ENCODE measurements around the gene CHRNA5.
A peak's percentile ranks its signal among the peaks of the same experiment; 100 is the strongest.
"Not testable (repeated sequence)": the region's sequence is repeated elsewhere in the genome, so short reads cannot be mapped to it uniquely, and the experiment has no call there.

Gene CHRNA5

GRCh38 chr15:78565951-78566774 is 843 bp downstream of the CHRNA5 start:
- DNase-seq (ENCODE audit: low spot score), result no peak

GRCh38 chr15:78567531-78567930 is 2.2 kb downstream of the CHRNA5 start:
- DNase-seq (ENCODE audit: low spot score), result no peak

DNA sequence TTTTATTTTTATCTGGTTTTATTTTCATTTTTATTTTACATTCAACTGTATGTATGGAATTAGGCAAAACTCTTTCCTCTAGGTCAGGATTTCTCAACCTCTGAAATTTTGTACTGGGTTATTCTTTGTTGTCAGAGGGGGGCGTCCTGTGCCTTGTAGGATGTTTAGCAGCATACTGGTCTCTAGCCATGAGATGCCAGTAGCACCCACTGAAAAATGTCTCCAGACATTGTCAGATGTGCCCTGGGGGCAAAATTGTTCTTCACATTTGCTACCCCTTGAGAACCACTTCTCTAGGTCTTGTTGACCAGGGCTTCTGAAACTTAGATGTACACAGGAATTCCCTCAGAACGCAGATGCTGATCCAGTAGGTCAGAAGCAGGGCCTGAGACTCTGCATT is 5.4 kb downstream of the CHRNA5 start:
- DNase-seq (ENCODE audit: low spot score), result no peak

- DNase-seq (ENCODE audit: low spot score), result no peak
Observed at GRCh38 chr15:78571382-78571781, 6.1 kb downstream of the CHRNA5 start.

GRCh38 chr15:78573416-78573815 is 8.1 kb downstream of the CHRNA5 start:
- no peak for DNase-seq (ENCODE audit: low spot score)

GRCh38 chr15:78574944-78575343 is 9.6 kb downstream of the CHRNA5 start:
- DNase-seq (ENCODE audit: low spot score), result no peak

DNA sequence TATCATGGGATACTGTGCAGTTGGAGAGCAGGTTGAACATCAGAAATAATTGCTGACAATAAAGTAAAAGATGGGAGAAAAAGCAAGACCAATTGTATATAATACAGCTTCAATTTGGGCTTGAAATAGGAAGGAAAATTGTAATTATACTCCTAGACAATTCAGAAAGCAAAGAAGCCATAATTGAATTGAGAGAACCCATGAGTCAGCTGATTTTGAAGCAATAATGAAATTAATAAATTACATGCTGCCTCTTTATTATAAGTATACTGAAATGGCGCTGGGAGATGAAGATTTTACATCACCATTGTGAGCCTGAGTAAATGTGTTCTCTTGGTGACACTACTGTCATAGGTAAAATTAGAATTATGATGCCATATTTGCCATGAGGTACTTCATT is 32.3 kb downstream of the CHRNA5 start:
- no peak for DNase-seq (ENCODE audit: low spot score)

DNA sequence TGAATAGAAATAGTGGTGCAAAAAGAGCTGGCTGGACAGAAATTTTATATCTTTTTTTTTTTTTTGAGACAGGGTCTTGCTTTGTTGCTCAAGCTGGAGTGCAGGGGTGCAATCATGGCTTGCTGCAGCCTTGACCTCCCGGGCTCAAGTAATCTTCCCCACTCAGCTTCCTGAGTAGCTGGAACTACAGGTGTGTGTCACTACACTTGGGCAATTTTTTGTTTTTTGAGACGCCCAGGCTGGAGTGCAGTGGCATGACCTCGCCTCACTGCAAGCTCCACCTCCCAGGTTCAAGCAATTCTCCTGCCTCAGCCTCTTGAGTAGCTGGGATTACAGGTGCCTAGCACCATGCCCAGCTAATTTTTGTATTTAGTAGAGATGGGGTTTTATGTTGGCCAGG is 33.0 kb downstream of the CHRNA5 start:
- DNase-seq (ENCODE audit: low spot score), result no peak

- no peak for DNase-seq (ENCODE audit: low spot score)
Observed at GRCh38 chr15:78599189-78599588, 33.9 kb downstream of the CHRNA5 start.

DNA sequence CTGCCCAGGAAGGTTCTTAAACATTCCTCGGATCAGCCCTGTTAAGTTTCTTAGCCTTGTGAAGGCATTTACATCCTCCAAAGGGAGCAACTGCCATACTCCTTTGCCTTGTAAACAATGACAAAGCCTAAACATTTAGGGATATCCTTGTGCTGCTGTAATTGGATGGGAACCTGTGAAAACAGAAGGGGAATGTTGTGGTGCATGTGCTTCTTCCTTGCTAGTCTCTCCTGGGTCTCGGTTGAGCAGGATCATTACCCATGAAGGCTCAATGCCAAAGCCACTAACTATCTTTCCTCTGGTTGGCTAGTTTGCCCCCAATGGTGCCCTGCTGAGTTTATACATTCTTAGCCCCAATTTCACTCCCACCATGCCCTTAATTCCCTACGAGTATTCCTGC is 38.1 kb downstream of the CHRNA5 start:
- DNase-seq (ENCODE audit: low spot score), result no peak

DNA sequence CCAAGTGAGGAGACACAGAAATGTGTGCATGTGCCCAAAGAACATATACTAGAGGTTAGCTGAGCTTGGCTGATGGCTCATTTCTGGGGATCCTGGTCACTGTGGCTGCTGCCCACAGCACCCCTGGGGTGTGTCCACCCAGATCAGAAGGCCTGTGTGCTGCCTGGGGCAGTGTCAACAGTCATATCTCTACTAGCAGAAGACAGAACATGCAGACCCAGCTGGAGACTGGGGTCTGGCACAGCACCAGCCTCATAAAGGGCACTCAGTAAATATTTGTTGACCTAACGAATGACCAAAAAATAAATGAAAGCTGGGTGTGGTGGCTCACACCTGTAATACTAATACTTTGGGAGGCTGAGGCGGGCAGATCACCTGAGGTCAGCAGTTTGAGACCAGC is 39.1 kb downstream of the CHRNA5 start:
- no peak for DNase-seq (ENCODE audit: low spot score)

DNA sequence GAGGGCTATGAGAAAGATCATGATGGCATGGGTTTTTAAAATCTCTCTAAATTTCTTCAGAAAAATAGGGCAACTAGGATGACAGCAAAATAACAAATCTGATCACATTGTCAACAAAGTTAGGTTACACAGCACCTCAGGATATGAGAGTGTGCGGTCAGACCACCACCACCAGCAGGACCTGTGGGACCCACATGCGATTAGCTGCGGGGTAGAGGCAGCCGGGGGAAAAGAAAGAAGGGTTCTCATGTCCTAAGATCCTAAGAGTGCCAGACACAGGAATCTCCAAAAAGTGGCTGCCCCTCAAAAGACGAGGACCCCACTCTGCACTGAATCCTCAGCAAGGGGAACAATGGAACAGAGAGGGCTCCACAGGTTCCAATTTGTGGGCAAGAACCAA is 39.9 kb downstream of the CHRNA5 start:
- no peak for DNase-seq (ENCODE audit: low spot score)

GRCh38 chr15:78605680-78606079 is 40.4 kb downstream of the CHRNA5 start:
- DNase-seq (ENCODE audit: low spot score), result no peak

GRCh38 chr15:78609551-78609950 is 44.2 kb downstream of the CHRNA5 start:
- not testable (repeated sequence) for DNase-seq (ENCODE audit: low spot score)

GRCh38 chr15:78614021-78614420 is 48.7 kb downstream of the CHRNA5 start:
- DNase-seq (ENCODE audit: low spot score), result no peak

DNA sequence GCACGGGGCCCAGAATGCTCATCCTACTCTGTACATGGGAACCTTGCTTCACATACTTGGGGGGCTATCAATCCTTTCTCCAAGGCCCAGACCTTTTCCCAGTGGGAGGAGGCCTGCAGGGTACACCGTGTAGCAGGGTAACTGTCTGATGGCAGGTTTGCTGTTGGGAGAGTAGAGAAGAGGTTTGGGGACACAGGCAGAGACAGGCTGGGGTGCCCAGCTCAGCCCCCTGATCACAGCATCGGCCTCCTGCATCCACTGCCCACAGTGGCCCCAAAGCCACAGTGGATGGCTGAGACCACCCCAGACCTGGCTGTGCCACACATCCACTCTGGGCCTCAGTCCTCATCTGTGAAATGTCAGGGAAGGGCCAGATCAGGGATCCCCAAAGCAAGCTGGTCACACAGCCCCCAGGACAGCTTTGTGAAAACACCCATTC is 49.9 kb downstream of the CHRNA5 start:
- DNase-seq (ENCODE audit: low spot score), result no peak

GRCh38 chr15:78616506-78616905 is 51.2 kb downstream of the CHRNA5 start:
- DNase-seq (ENCODE audit: low spot score), result no peak

DNA sequence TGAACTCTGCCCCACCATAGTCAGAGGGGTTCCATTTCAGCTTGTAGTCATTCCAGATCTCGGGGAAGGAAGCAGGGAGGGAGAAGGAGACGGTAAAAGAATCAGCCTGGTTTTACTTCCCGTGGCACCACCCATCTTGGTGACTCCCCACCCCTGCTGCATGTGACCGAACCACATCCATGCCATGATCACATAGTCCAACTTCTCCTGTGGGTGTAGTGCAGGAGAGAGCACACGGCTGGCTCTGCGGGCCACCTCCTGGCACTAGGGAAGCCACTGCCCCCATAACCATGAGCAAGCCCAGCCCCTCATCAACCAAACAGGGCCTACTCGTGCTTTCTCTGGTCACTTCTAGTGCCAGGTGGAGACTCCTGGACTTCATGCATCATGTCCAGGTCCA is 51.8 kb downstream of the CHRNA5 start:
- no peak for DNase-seq (ENCODE audit: low spot score)

DNA sequence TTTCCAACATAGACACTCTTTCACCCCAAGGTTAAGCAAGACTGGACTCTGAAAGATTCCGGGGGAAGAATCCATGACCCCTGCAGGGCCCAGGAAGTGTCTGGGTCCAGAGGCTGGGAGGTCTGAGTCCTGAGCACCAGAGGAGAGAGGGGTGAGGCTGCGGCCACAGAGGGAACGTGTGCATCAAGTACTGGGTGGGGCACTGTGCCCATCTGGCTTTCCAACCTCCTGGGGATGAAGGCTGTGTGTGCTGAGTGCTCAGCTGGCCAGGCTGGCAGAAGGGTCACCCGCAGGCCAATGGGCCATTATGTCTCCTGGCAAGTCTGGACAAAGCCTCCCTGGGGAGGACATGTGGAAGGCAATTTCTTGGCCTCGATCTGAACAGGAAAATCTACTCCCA is 52.2 kb downstream of the CHRNA5 start:
- DNase-seq (ENCODE audit: low spot score), result no peak

GRCh38 chr15:78618064-78618463 is 52.7 kb downstream of the CHRNA5 start:
- DNase-seq (ENCODE audit: low spot score), result no peak

DNA sequence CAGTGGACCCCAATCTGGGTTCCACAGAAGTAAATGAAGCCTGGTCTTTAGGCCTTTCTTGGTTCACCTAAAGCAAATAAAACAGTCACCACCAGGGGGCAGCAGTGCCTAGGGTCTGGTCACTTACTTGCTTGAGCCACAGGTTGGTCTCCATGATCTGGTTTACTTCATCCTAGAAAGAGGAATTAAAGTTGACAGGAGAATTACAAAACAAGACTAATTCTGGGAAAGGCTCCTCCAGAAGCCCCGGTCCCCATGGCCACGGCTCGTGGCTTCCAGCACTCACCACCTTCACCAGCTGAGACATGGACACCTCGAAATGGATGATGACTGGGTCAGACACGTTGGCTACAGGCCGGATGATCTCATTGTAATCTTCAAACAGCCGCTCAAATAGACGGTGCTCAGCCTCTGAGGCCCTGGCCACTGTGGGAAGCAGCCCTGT is 53.2 kb downstream of the CHRNA5 start:
- DNase-seq (ENCODE audit: low spot score), result peak; percentile 73

DNA sequence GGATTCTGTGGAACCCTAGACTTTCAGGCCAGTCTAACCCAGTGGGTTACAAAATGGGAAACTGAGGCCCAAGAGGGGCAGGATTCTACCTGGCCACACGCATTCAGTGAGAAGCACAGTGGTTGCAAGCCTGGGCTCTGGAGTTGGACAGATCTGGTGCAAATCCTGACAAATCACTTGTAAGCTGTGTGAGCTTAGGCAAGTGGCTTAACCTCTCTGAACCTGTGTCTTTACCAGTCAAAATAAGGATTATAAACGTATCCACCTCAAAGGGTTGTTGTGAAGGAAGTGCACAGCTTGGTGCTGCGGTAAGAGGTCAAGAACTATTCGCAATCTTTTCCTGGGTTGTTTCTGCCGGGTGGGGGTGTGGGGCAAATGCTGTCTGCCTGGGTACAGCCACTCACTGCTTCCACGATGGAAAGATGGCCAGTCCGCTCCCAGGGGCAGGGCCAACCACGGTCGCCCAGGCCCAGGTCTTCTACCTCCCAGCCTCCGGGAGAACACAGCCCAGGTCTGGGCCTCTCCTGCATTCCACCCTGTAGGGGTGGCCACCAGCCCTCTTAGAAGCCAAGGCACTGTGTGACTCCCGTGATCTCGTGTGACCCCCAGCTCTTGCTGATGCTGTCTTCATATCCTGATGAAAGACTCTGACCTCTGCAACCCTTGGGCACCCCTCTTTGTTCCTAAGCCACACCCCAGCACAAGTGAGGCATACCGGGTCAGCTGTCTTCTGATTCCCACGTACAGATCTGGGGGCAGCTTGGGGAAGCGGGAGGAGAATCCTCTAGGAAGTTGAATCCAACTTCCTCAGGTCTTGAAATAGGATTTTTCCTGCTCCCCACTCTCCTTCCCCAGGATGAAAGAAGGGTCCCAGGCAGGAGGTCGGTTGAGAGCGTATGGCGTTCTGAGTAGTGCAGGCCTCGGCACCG is 54.0 kb downstream of the CHRNA5 start:
- DNase-seq (ENCODE audit: low spot score), result no peak

DNA sequence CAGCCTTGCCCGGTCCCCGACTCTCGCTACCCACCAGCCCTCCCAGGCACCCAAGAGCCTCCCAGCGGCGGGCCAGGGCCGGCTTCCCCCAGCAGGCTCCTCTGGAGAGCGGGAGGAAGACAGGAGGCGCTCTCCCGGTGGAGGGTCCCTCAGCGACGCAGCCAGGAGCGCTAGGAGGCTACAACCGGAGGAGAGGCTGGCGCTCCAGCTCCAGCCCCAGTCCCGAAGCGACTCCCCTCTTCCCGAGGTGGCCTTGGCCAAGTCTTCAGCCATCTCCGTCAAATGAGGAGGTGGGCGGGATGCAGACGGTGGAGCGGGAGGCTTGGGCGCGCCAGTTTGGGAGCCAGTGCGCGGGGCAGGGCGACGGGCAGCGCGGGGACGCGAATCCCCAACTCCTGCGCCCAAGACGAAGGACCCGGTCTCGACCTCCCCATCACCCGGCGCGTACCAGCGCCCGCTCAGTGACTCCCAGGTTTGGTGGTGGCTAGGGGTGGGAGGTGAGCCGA is 54.8 kb downstream of the CHRNA5 start:
- no peak for DNase-seq (ENCODE audit: low spot score)
